ENCODE measurements around the gene ZNF688. TPM values are rescaled to one million over a fixed set of nuclear protein-coding genes. Genes with fewer than 3 reads are reported as not detected.

Gene ZNF688
- total and polyA plus RNA-seq, 2 of the 8 experiments (the other 6 are each of a cell fraction or from before 2014, with no cell fraction given) = 2.7 to 3.5 TPM

GRCh38 chr16:30521476-30521872 lies 50.0 kb downstream of the ZNF688 start:
- Histone ChIP-seq H3K14ac (ENCODE audit: insufficient read length) (no peak overlapping the region), H2BK15ac (ENCODE audit: low read length) (no peak overlapping the region), H4K20me1 (replicated peaks in 1 of 2; ENCODE audit: control insufficient read depth in 1 of 2, insufficient read depth in 2 of 2, low read length in 2 of 2) (peaks cover 0 to 2% of the 10 kb centered on the region in 2 experiments), H3K9me3 (ENCODE audit: insufficient read depth in 2 of 2, low read depth in 1 of 2, low read length in 1 of 2) (no peaks in the 10 kb centered on the region), H3K4me3 (ENCODE audit: extremely low read depth in 1 of 4, insufficient read depth in 2 of 4, low read depth in 3 of 4, low read length in 4 of 4) (no peak overlapping the region), H4K5ac (ENCODE audit: insufficient read length, low read depth, low read length) (no peak overlapping the region), H2AK5ac (ENCODE audit: low read depth, low read length) (no peak overlapping the region), H3K79me2 (ENCODE audit: control insufficient read depth in 1 of 2, insufficient read depth in 2 of 2, low read length in 2 of 2) (no peaks in the 10 kb centered on the region), H2BK120ac (replicated peaks; ENCODE audit: low read depth, low read length) (no peak overlapping the region), H2BK12ac (ENCODE audit: low read depth, low read length) (no peak overlapping the region), H3K36me3 (ENCODE audit: control insufficient read depth in 2 of 4, insufficient read depth in 4 of 4, low read length in 3 of 4) (peaks cover 0 to 11% (median 0%) of the 10 kb centered on the region in 4 experiments; a peak in 1 of 8 replicates), H3K79me1 (ENCODE audit: low read depth, low read length) (no peaks in the 10 kb centered on the region), H2BK20ac (ENCODE audit: low read length) (no peak overlapping the region), H2AFZ (ENCODE audit: low read length) (no peak overlapping the region), H3K9ac (replicated peaks in 1 of 4; ENCODE audit: extremely low read depth in 1 of 4, low read depth in 3 of 4, low read length in 3 of 4) (no peak overlapping the region), H3K27ac (ENCODE audit: low read depth, low read length) (no peak overlapping the region), H4K8ac (ENCODE audit: extremely low read depth, insufficient read depth, low read length) (no peak overlapping the region), H3K56ac (replicated peaks; ENCODE audit: insufficient read length, low read depth, low read length) (no peak overlapping the region), H4K91ac (replicated peaks; ENCODE audit: insufficient read length, low read length) (no peak overlapping the region), H3K4me1 (replicated peaks in 1 of 4; ENCODE audit: control insufficient read depth in 3 of 4, insufficient read depth in 4 of 4, low read length in 3 of 4) (no peaks in the 10 kb centered on the region; a peak in 1 of 7 replicates), H2BK5ac (ENCODE audit: low read depth, low read length) (no peak overlapping the region), H3K4ac (replicated peaks; ENCODE audit: insufficient read length, low read depth, low read length) (no peak overlapping the region), H3K18ac (ENCODE audit: extremely low read depth, low read length) (no peak overlapping the region), H3K23ac (ENCODE audit: insufficient read length) (no peak overlapping the region), H3K27me3 (replicated peaks in 1 of 4; ENCODE audit: control insufficient read depth in 3 of 4, extremely low read depth in 1 of 4, insufficient read depth in 3 of 4, low read length in 3 of 4) (no peaks in the 10 kb centered on the region; a peak in 1 of 7 replicates), H3K4me2 (ENCODE audit: insufficient read depth in 1 of 2, low read depth in 2 of 2, low read length in 2 of 2) (no peak overlapping the region), H3K23me2 (ENCODE audit: low read depth, low read length) (peaks cover 2% of the 10 kb centered on the region; the same call in 1 of the 2 replicates)
- ChIA-PET POLR2A (ENCODE audit: partially characterized antibody) (interaction anchor here (0.7 to 1.0 kb wide), 2 partner anchors 53 to 89 kb away, joined by 3 read pairs; no protein-coding TSS in a partner anchor), CTCF (ENCODE audit: partially characterized antibody) (interaction anchor here (0.9 to 1.5 kb wide), 3 partner anchors 38 to 72 kb away, joined by 3 to 7 read pairs (median 4); no protein-coding TSS in a partner anchor)
- WGBS, 2 experiments (ENCODE audit: extremely low coverage in 1 of 2, insufficient coverage in 1 of 2, insufficient read length in 1 of 2, insufficient replicate concordance in 2 of 2, low coverage in 1 of 2, low lambda C conversion rate in 2 of 2, missing lambda C conversion rate in 1 of 2) = 96% methylated on average over 4 of the region's 7 CpGs; no CpG with 5 or more reads in 1 of the 2 experiments
- no peak for DNase-seq (ENCODE audit: low read depth in 1 of 2, low spot score in 2 of 2)
- no peak for FAIRE-seq
- TF ChIP-seq SUZ12 (IDR thresholded peaks at IDR 0.05; ENCODE audit: low read length) (no peak), TAF7 (optimal IDR thresholded peaks at IDR 0.05; ENCODE audit: borderline replicate concordance, low read depth, low read length) (no peak), GTF2F1 (IDR thresholded peaks at IDR 0.05; ENCODE audit: borderline replicate concordance, low read depth, low read length) (no peak), RBBP5 (IDR thresholded peaks at IDR 0.05; ENCODE audit: borderline replicate concordance, low read depth, low read length) (no peak), TAF1 (IDR thresholded peaks at IDR 0.05; ENCODE audit: low read depth, low read length) (no peak), SIRT6 (IDR thresholded peaks at IDR 0.05; ENCODE audit: low read length) (no peak), PHF8 (conservative IDR thresholded peaks at IDR 0.05; ENCODE audit: low read depth, low read length) (no peak), GABPA (IDR thresholded peaks at IDR 0.05; ENCODE audit: borderline replicate concordance, insufficient read depth, low read length) (no peak), E2F6 (IDR thresholded peaks at IDR 0.05) (no peak), POLR2AphosphoS5 (IDR thresholded peaks at IDR 0.05; ENCODE audit: low read depth, low read length) (no peak), MAFK (IDR thresholded peaks at IDR 0.05; ENCODE audit: low read depth, low read length) (no peak)

All from H1 (cell line).